Endothelial cell of umbilical vein (primary cell): ENCODE data around the gene HOXB6. TPM values are rescaled to one million over a fixed set of nuclear protein-coding genes. Genes with fewer than 3 reads are reported as not detected.
A peak's percentile ranks its signal among the peaks of the same experiment; 100 is the strongest.

Experiments used
- BruUV-seq: library from RNA; stranded (reverse); fragments of 400-500 nt; replicated peaks from 2 replicates; lab custom pipeline; 2021; lab: Mats Ljungman, UMichigan
- CTCF ChIA-PET: fragments of 300-600, 350-600 bp; sonication (Branson Sonifier 250); formaldehyde crosslinking; loops from one replicate; lab custom pipeline; 2021; ENCODE audit warnings: antibody characterized with exemption, inconsistent platforms; lab: Charles Lee
- POLR2A ChIA-PET: fragments of 300-600, 350-600 bp; sonication (Branson Sonifier 250); formaldehyde crosslinking; loops from one replicate; lab custom pipeline; 2021; ENCODE audit warnings: antibody characterized with exemption, inconsistent platforms; lab: Charles Lee
- DNase-seq: peaks from one replicate; pipeline ENCODE4 v3.0.0-alpha.2; 2011; ENCODE audit warnings: low read depth, low spot score
- FAIRE-seq: peaks from 2 replicates; lab custom pipeline; 2011; peaks lifted over from hg19 to GRCh38; lab: Jason Lieb, UNC
- H2AFZ ChIP-seq: 2 replicates; pipeline ENCODE4 v1.6.0; 2012; ENCODE audit warnings: low read depth, low read length, control low read depth, inconsistent platforms
- H3K27ac ChIP-seq: 2 replicates; pipeline ENCODE4 v1.5.1; 2011; ENCODE audit warnings: low read depth, mild to moderate bottlenecking, control low read depth, low read length, moderate library complexity; ENCODE audit not compliant: insufficient read depth
- H3K27me3 ChIP-seq, 2 experiments: 2 replicates each; pipeline versions ENCODE4 v1.6.0 to v1.6.1; 2011; ENCODE audit warnings: low read length in 2 of 2, mixed read lengths in 1 of 2; ENCODE audit not compliant: control insufficient read depth in 2 of 2, insufficient read depth in 2 of 2
- H3K36me3 ChIP-seq, 2 experiments: 2 replicates in 1 of 2; 3 replicates in 1 of 2; pipeline ENCODE4 v1.5.1; 2011; ENCODE audit warnings: low read length in 2 of 2, mild to moderate bottlenecking in 1 of 2, moderate library complexity in 1 of 2; ENCODE audit not compliant: control insufficient read depth in 2 of 2, insufficient read depth in 2 of 2; ENCODE audit errors: extremely low read depth in 1 of 2
- H3K4me1 ChIP-seq: 3 replicates; pipeline ENCODE4 v1.5.1; 2011; ENCODE audit warnings: mild to moderate bottlenecking, low read length; ENCODE audit not compliant: control insufficient read depth, insufficient read depth; ENCODE audit errors: extremely low read depth
- H3K4me2 ChIP-seq: 2 replicates; pipeline ENCODE4 v1.6.1; 2011; ENCODE audit warnings: low read length, control low read depth, mixed read lengths; ENCODE audit not compliant: insufficient read depth
- H3K4me3 ChIP-seq, 3 experiments: fragments of 200-600 bp in 1 of 3; sonication (generic), shearing (Covaris generic) in 1 of 3; replicated peaks in 1 of 3; 2 replicates each; pipeline ENCODE4 v1.5.1; 2011 to 2016; ENCODE audit warnings: control low read depth in 3 of 3, low read length in 3 of 3, mild to moderate bottlenecking in 2 of 3, inconsistent platforms in 1 of 3, low read depth in 1 of 3, moderate library complexity in 1 of 3; ENCODE audit not compliant: insufficient read depth in 1 of 3
- H3K79me2 ChIP-seq: 2 replicates; pipeline ENCODE4 v1.6.0; 2012; ENCODE audit warnings: low read length, inconsistent platforms; ENCODE audit not compliant: control insufficient read depth, insufficient read depth
- H3K9ac ChIP-seq: replicated peaks from 2 replicates; pipeline ENCODE3; 2011; ENCODE audit warnings: low read length, control low read depth; ENCODE audit not compliant: insufficient read depth; ENCODE audit errors: extremely low read depth
- H3K9me1 ChIP-seq: replicated peaks from 3 replicates; pipeline ENCODE4 v1.6.0; 2011; ENCODE audit warnings: mild to moderate bottlenecking, low read length; ENCODE audit not compliant: control insufficient read depth, insufficient read depth; ENCODE audit errors: extremely low read depth
- H3K9me3 ChIP-seq: replicated peaks from 2 replicates; pipeline ENCODE4 v1.5.1; 2012; ENCODE audit warnings: low read length, inconsistent platforms; ENCODE audit not compliant: control insufficient read depth, insufficient read depth
- H4K20me1 ChIP-seq: replicated peaks from 2 replicates; pipeline ENCODE3; 2011; ENCODE audit warnings: mild to moderate bottlenecking, low read length; ENCODE audit not compliant: control insufficient read depth, insufficient read depth; ENCODE audit errors: extremely low read depth
- EZH2 ChIP-seq: IDR thresholded peaks from 2 replicates; pipeline ENCODE4 v1.6.1; 2012; ENCODE audit warnings: borderline replicate concordance, low read depth, mild to moderate bottlenecking, moderate library complexity, low read length, inconsistent platforms; ENCODE audit not compliant: severe bottlenecking
- FOS ChIP-seq: IDR thresholded peaks from 2 replicates; pipeline ENCODE4 v1.6.1; 2011; ENCODE audit warnings: mild to moderate bottlenecking, low read length, moderate library complexity, borderline replicate concordance; ENCODE audit not compliant: insufficient read depth
- GATA2 ChIP-seq: IDR thresholded peaks from 2 replicates; pipeline ENCODE4 v1.7.0; 2011; ENCODE audit warnings: low read depth, mild to moderate bottlenecking, moderate library complexity, mixed read lengths, low read length; ENCODE audit not compliant: insufficient read length, insufficient read depth
- JUN ChIP-seq: IDR thresholded peaks from 2 replicates; pipeline ENCODE4 v1.6.1; 2011; ENCODE audit warnings: borderline replicate concordance, low read depth; ENCODE audit not compliant: insufficient read length, insufficient read depth
- MAX ChIP-seq: IDR thresholded peaks from 2 replicates; pipeline ENCODE4 v1.6.1; 2011; ENCODE audit not compliant: insufficient read depth, insufficient read length
- MYC ChIP-seq: IDR thresholded peaks from one replicate; pipeline ENCODE4 v1.6.1; 2011; ENCODE audit warnings: mild to moderate bottlenecking, low read depth, low read length
- POLR2A ChIP-seq: IDR thresholded peaks from 2 replicates; pipeline ENCODE4 v1.6.1; 2012; ENCODE audit warnings: low read depth, mild to moderate bottlenecking, control low read depth, low read length
- POLR2AphosphoS5 ChIP-seq: IDR thresholded peaks from 2 replicates; pipeline ENCODE4 v1.6.1; 2012; ENCODE audit warnings: low read depth, mild to moderate bottlenecking, control low read depth, low read length, moderate library complexity; ENCODE audit not compliant: insufficient read depth
- dilution Hi-C: fragments of 300-500 bp; cut with MboI; formaldehyde crosslinking; loops from one replicate; pipeline ENCODE4 v1.15.0; 2019; ENCODE audit warnings: low sequenced_read_pairs; ENCODE audit not compliant: extremely low pct_ligation_motif_present
- intact Hi-C: fragments of 100-400 bp; cut with micrococcal nuclease; formaldehyde crosslinking; loops from one replicate; pipeline ENCODE4 v1.10.0; 2022
- polyA plus RNA-seq, 4 experiments: library from polyadenylated mRNA; depleted of rRNA in 3 of 4; stranded (reverse) in 3 of 4; unstranded in 1 of 4; fragments of >200 nt; gene quantifications; 2 replicates each; pipeline versions ENCODE4 v1.2.1 to v1.2.3, GENCODE V29; 2011 to 2012; ENCODE audit warnings: missing spikeins in 1 of 4
- total RNA-seq: library from RNA; stranded (reverse); gene quantifications from 2 replicates; pipeline ENCODE4 v1.2.3, GENCODE V29; 2021
- TF ChIP-seq, protein P1 (sequence below), 2 donors: IDR thresholded peaks; 1 replicate in 1 of 2; 2 replicates in 1 of 2; pipeline ENCODE4 v1.5.1; 2011; ENCODE audit warnings: low read length in 2 of 2, mild to moderate bottlenecking in 2 of 2, moderate library complexity in 2 of 2, control low read depth in 1 of 2, inconsistent platforms in 1 of 2, low read depth in 1 of 2; ENCODE audit not compliant: insufficient read depth in 1 of 2; ENCODE audit errors: extremely low read depth in 1 of 2

Gene HOXB6
- total and polyA plus RNA-seq, 2 donors (not counting 3 experiments of a cell fraction or from before 2014, with no cell fraction given), result 8.8 to 24.0 TPM

DNA sequence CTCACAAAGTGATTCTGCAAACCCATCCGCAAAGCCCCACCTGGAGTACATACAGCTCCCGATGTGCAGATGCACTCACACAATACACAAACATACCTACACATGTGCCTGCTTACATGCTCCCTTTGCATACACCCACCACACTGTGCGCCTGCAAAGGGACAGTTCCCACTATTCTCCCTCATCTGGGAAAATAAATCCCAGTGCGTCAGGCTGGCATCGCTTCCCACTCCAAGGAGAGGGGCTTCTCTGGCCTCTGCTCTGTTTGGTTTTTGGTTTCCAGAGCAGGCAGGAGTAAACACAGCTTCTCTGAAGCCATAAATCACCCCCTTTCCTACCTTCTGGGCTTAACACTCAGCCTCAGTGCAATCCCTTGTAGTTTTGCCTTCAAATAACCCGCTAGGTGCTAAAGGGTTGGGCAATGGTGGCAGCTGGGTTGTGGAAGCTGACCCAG is 41.4 kb downstream of the HOXB6 start:
- no peak for FAIRE-seq
- Histone ChIP-seq H3K4me1 (peaks cover 36% of the 10 kb centered on the region), H3K9me3 (no peaks in the 10 kb centered on the region), H4K20me1 (no peaks in the 10 kb centered on the region), H3K4me3 (peak overlapping the region in 1 of 3 experiments; percentile 12), H3K9ac (no peak overlapping the region), H3K27me3 (no peaks in the 10 kb centered on the region), H3K4me2 (no peak overlapping the region), H2AFZ (no peak overlapping the region), H3K79me2 (peaks cover 77% of the 10 kb centered on the region), H3K36me3 (peaks cover 0 to 5% of the 10 kb centered on the region in 2 experiments), H3K27ac (no peak overlapping the region), H3K9me1 (no peaks in the 10 kb centered on the region)
- intact Hi-C loops, result loop anchor here (2.0 kb wide), 1 partner anchor 15 kb away; no protein-coding TSS in a partner anchor
- dilution Hi-C loops, result no loop called here
- CTCF ChIA-PET, result interaction anchor here (1.4 kb wide), 1 partner anchor 8 kb away, joined by 3 read pairs; no protein-coding TSS in a partner anchor
- no peak for TF ChIP-seq JUN
- TF ChIP-seq, protein P1, sequence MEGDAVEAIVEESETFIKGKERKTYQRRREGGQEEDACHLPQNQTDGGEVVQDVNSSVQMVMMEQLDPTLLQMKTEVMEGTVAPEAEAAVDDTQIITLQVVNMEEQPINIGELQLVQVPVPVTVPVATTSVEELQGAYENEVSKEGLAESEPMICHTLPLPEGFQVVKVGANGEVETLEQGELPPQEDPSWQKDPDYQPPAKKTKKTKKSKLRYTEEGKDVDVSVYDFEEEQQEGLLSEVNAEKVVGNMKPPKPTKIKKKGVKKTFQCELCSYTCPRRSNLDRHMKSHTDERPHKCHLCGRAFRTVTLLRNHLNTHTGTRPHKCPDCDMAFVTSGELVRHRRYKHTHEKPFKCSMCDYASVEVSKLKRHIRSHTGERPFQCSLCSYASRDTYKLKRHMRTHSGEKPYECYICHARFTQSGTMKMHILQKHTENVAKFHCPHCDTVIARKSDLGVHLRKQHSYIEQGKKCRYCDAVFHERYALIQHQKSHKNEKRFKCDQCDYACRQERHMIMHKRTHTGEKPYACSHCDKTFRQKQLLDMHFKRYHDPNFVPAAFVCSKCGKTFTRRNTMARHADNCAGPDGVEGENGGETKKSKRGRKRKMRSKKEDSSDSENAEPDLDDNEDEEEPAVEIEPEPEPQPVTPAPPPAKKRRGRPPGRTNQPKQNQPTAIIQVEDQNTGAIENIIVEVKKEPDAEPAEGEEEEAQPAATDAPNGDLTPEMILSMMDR (IDR thresholded peaks at IDR 0.05; ENCODE audit: extremely low read depth in 1 of 2, insufficient read depth in 1 of 2, low read depth in 1 of 2, low read length in 2 of 2), result no peak
- TF ChIP-seq MAX, result no peak
- no peak for TF ChIP-seq GATA2
- no peak for TF ChIP-seq MYC
- no peak for TF ChIP-seq EZH2
- TF ChIP-seq POLR2AphosphoS5, result no peak
- TF ChIP-seq FOS, result no peak
- TF ChIP-seq POLR2A, result no peak
- DNase-seq, result no peak
- POLR2A ChIA-PET, result no interaction called here
- no TSS peak for BruUV-seq
